Psoas muscle (tissue), 8 donors: ENCODE measurements around the gene PRKAR2A. TPM values are rescaled to one million over a fixed set of nuclear protein-coding genes. Genes with fewer than 3 reads are reported as not detected.
A peak's percentile ranks its signal among the peaks of the same experiment; 100 is the strongest.

Experiments
- ATAC-seq, 4 donors: fragments of 200-7000 bp; cut with Tn5 transposase; one replicate each; pipeline ENCODE4 v1.9.1; 2020; ENCODE audit warnings: moderate library complexity in 3 of 4, mild to moderate bottlenecking in 2 of 4
- DNase-seq, 2 donors: peaks; one replicate each; pipeline ENCODE4 v3.0.0-alpha.2; 2020
- H3K27ac ChIP-seq: fragments of 200-600 bp; one replicate; pipeline ENCODE4 v1.8.0; 2022
- H3K27me3 ChIP-seq, 3 donors: fragments of 200-600 bp in 1 of 3; one replicate each; pipeline versions ENCODE4 v1.6.1 to v1.8.0; 2013 to 2022; ENCODE audit warnings: low read length in 2 of 3, mild to moderate bottlenecking in 2 of 3, moderate library complexity in 1 of 3; ENCODE audit not compliant: insufficient read depth in 3 of 3
- H3K36me3 ChIP-seq, 2 donors: fragments of 200-600 bp in 1 of 2; one replicate each; pipeline versions ENCODE4 v1.6.1 to v1.8.0; 2013 to 2022; ENCODE audit warnings: low read depth in 1 of 2, mild to moderate bottlenecking in 1 of 2, moderate library complexity in 1 of 2; ENCODE audit not compliant: insufficient read depth in 1 of 2
- H3K4me1 ChIP-seq: fragments of 200-600 bp; one replicate; pipeline ENCODE4 v1.8.0; 2022
- H3K4me3 ChIP-seq: fragments of 200-600 bp; one replicate; pipeline ENCODE4 v1.8.0; 2022; ENCODE audit warnings: mild to moderate bottlenecking
- H3K9me3 ChIP-seq: fragments of 200-600 bp; one replicate; pipeline ENCODE4 v1.8.0; 2022
- CTCF ChIP-seq: fragments of 200-600 bp; IDR thresholded peaks from one replicate; pipeline ENCODE4 v1.8.0; 2022; ENCODE audit warnings: antibody characterized with exemption
- WGBS, 3 donors: extraction: QIAGEN DNeasy Blood & Tissue Kit; methylation state at CpG; one replicate each; pipeline versions ENCODE4 v1.1.6 to v1.1.7; 2013; 5-methylcytosine and 5-hydroxymethylcytosine counted together
- intact Hi-C, 2 donors: fragments of 100-400 bp; cut with DNase I; formaldehyde crosslinking; loops; one replicate each; pipeline versions ENCODE4 v1.11.0 to v1.14.2; 2022
- long read RNA-seq, 2 donors: library from polyadenylated mRNA; unstranded; transcript quantifications; one replicate each; pipeline ENCODE4 v2.0.0, GENCODE V29; 2021
- polyA plus RNA-seq, 3 donors: library from polyadenylated mRNA; stranded (reverse); fragments of 200-250 nt; gene quantifications; one replicate each; pipeline ENCODE4 v1.2.3, GENCODE V29; 2013
- total RNA-seq, 4 donors: library from RNA; stranded (reverse); fragmentation: NEBNext Ultra II Directional in 2 of 4; extraction: Animal tissue kit (Norgen Biotek cat#: 25700) in 2 of 4; gene quantifications; one replicate each; pipeline versions ENCODE4 v1.2.1 to v1.2.4, GENCODE V29; 2021 to 2023
- donor health status: healthy with polysubstance abuse.
- donor health status: DM: no; HTN: no; CAD: no; lungs with moderate emphysema.
- donor health status: Bipolar disorder and iron deficiency.
- donor health status: healthy.
- donor health status: DM: yes; HTN: yes; CAD: no.
- donor health status: DM: no; HTN: no; CAD: no.
- donor health status: DM: no; HTN: no; CAD: no.
- donor health status: DM: yes; HTN: yes; CAD: no.

Gene PRKAR2A
- total RNA-seq, result 100 to 1,000 TPM in 2 of 4 donors, 10 to 100 TPM in 2; 66.2 to 126 (median 100) TPM
- 10 to 100 TPM; 24.3 to 92.5 (median 33.6) TPM for polyA plus RNA-seq
- long read RNA-seq, donor 1, full-length matches to known transcripts, result 21 of 42 reads
- long read RNA-seq, donor 1, partial matches to known transcripts, result 9 of 42 reads
- long read RNA-seq, donor 1, other reads (novel, unspliced or antisense), result 12 of 42 reads
- long read RNA-seq, donor 2, full-length matches to known transcripts, result 25 of 74 reads
- long read RNA-seq, donor 2, partial matches to known transcripts, result 16 of 74 reads
- long read RNA-seq, donor 2, other reads (novel, unspliced or antisense), result 33 of 74 reads

- ATAC-seq (peak; percentile 92 to 96 (median 93)), DNase-seq (peak; percentile 93 to 96)
- H3K4me3 ChIP-seq, result peak within 1 kb of the TSS; percentile 91
- WGBS, 3 donors, result 1 to 4% (median 2%) methylated on average over 28 to 81 of the region's 81 CpGs
- H3K27ac ChIP-seq, result peak within 1 kb of the TSS; percentile 99
- no peaks in the 10 kb centered on the region for H3K9me3 ChIP-seq
- intact Hi-C loops, result loop anchor here in 1 of 2 donors (5.0 kb wide), 2 partner anchors 50 kb away; partner anchors contain the start of gene SLC25A20
- no peak for TF ChIP-seq CTCF
- no peaks in the 10 kb centered on the region for H3K27me3 ChIP-seq
- no peaks in the 10 kb centered on the region for H3K36me3 ChIP-seq
- H3K4me1 ChIP-seq, result peaks cover 13% of the 10 kb centered on the region
Measured at GRCh38 chr3:48847504-48848423, at the start of gene PRKAR2A. TSS of gene PRKAR2A (minus strand) at chr3:48847874. CDS start at chr3:48847596, 278 bp downstream.

- H3K9me3 ChIP-seq, result no peaks in the 10 kb centered on the region
Measured at GRCh38 chr3:48896936-48897335, 49.3 kb upstream of the PRKAR2A start.

GRCh38 chr3:48894516-48894915 is 46.8 kb upstream of the PRKAR2A start:
- Histone ChIP-seq H3K36me3 (peaks cover 4 to 25% of the 10 kb centered on the region in 2 donors), H3K9me3 (no peaks in the 10 kb centered on the region), H3K4me3 (no peak overlapping the region), H3K4me1 (peaks cover 12% of the 10 kb centered on the region), H3K27me3 (no peaks in the 10 kb centered on the region), H3K27ac (no peak overlapping the region)
- intact Hi-C loops, result no loop called here
- ATAC-seq (no peak), DNase-seq (no peak)
- 92 to 98% (median 95%) methylated on average over 6 of the region's 6 CpGs for WGBS, 3 donors
- TF ChIP-seq CTCF, result no peak

More at GRCh38 chr3:48896936-48897335, 49.3 kb upstream of the PRKAR2A start:
- Histone ChIP-seq H3K27ac (no peak overlapping the region), H3K36me3 (peaks cover 0 to 6% of the 10 kb centered on the region in 2 donors), H3K4me1 (peaks cover 12% of the 10 kb centered on the region), H3K27me3 (no peaks in the 10 kb centered on the region), H3K4me3 (peak overlapping the region; percentile 78)
- no peak for DNase-seq
- intact Hi-C loops, result loop anchor here in 1 of 2 donors (5.0 kb wide), 1 partner anchor 50 kb away; the partner anchor contains the start of gene PRKAR2A
- ATAC-seq, result no peak
- TF ChIP-seq CTCF, result no peak
- 89 to 98% (median 94%) methylated on average over 2 of the region's 2 CpGs for WGBS, 3 donors

- intact Hi-C loops, result no loop called here
- H3K9me3 ChIP-seq, result no peaks in the 10 kb centered on the region
- peaks cover under 1% of the 10 kb centered on the region for H3K4me1 ChIP-seq
- 85 to 87% (median 86%) methylated on average over 8 of the region's 8 CpGs for WGBS, 3 donors
- no peak overlapping the region for H3K27ac ChIP-seq
- H3K27me3 ChIP-seq, result no peaks in the 10 kb centered on the region
- no peak for TF ChIP-seq CTCF
- no peak for DNase-seq
- no peak overlapping the region for H3K4me3 ChIP-seq
- no peak for ATAC-seq
- H3K36me3 ChIP-seq, result peaks cover 4 to 49% of the 10 kb centered on the region in 2 donors
Measured at GRCh38 chr3:48891606-48892005, 43.9 kb upstream of the PRKAR2A start.
